Hypothalamus (tissue), 51 donors: ENCODE measurements around the gene ANHX.
"Not testable (repeated sequence)": the region's sequence is repeated elsewhere in the genome, so short reads cannot be mapped to it uniquely, and the experiment has no call there.

Experiments used
- DNase-seq, 51 donors: peaks; one replicate each; lab custom pipeline; 2025; lab: John Stamatoyannopoulos, UW

ANHX gene

GRCh38 chr12:133235401-133236112 is at the start of gene ANHX:
TSS of gene ANHX (minus strand) at chr12:133235877. CDS start at chr12:133234356, 1,521 bp downstream.
- no peak for DNase-seq

GRCh38 chr12:133264668-133265067 is 29.0 kb upstream of the ANHX start:
- not testable (repeated sequence) for DNase-seq

DNA sequence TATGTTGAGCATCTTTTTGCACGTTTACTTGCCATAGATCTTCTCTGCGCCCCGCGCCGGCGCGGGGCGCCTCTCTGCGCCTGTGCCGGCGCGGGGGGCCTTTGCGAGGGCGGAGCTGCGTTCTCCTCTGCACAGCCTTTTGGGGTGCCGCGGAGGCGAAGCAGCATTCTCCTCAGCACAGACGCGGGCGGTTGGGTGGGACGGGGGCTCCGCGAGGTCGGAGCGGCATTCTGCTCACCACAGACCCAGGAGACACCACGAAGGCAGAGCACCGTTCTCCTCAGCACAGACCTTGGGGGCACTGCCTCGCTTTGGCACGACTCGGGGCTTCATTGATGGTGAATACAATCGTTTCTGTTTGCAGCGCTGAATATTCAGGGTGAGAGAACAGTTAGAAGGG is 28.5 kb upstream of the ANHX start:
- no peak for DNase-seq

DNA sequence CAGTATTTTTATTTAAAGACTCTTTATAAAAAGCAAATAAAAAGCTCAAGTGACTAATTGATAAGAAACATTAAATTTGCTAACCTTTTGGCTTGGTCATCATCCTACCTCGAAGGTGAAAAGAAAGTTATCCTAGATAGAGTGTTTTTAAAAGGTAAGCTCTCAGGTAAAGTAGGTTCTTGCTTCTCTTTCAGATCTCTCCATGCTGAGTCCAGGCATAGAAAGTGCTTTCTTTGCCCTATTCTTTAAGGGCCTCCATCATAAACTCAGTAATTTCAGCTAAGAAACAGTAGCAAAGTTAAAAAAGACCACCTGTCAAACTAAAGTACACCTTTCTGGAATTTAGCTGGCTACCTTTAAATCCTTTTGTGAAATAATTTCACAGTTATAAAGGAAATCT is 20.6 kb upstream of the ANHX start:
- no peak for DNase-seq

GRCh38 chr12:133255833-133256232 is 20.2 kb upstream of the ANHX start:
- not testable (repeated sequence) for DNase-seq

GRCh38 chr12:133251732-133252131 is 16.1 kb upstream of the ANHX start:
- no peak for DNase-seq

- DNase-seq, result no peak
Measured at GRCh38 chr12:133236556-133236955, 879 bp upstream of the ANHX start.

DNA sequence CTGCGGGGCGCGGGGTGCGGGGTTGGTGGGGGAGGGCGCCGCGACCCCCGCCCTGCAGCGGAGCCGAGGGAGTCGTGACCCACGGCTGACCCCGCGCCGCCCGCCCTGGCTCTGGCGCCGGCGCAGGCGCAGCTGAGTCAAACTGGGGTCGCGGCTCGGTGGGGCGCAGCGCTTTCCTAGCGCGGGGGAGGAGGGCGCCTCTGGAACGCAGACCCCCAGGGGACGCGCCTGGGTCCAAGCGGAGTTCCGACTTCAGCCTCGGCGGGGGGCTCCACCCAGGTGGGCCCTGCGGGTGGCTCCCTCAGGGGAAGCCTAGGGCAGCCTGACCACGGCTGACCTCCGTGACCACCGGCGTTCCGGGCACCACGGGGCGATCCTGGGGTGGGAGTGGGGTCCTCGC is 467 bp upstream of the ANHX start:
- no peak for DNase-seq

DNA sequence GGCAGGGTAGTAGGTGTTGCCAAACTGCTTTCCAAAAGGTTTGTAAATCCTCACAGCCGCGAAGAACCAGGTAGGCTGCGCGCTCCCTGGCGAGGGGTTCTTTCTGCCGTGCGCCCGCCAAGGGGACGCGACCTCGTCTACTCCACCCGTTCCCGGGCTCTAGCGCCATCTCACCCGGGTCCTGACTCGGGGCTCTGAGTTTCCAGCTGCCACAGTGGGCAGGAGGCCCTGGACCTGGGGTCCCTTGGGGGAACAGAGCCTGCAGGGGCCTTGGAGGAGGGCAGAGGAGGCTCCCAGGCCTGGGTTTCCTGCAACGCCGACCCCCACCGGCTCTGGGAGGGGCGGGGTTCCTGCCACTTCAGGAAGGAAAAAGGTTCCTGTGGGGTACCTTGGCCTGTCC is 706 bp downstream of the ANHX start:
- DNase-seq, result no peak

GRCh38 chr12:133233993-133234564 is 1.6 kb downstream of the ANHX start:
- no peak for DNase-seq

DNA sequence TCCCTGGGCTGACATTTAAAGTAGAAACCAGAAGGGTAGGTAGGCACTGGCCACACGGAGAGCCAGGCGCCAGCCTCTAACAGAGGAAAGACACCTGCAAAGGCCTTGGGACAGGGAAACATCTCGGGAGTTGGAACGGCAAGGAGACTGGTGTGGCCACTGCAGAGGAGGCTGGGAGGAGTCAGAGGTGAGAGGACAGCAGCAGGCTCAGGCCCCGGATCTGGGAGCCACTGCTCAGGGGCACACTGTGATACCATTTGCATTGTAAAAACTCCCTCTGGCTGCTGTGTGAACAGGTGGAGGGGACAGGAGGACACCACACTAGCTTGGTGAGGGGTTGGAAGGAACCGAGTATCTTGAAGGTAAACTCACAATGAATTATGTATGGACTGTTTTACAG is 2.7 kb downstream of the ANHX start:
- no peak for DNase-seq

DNA sequence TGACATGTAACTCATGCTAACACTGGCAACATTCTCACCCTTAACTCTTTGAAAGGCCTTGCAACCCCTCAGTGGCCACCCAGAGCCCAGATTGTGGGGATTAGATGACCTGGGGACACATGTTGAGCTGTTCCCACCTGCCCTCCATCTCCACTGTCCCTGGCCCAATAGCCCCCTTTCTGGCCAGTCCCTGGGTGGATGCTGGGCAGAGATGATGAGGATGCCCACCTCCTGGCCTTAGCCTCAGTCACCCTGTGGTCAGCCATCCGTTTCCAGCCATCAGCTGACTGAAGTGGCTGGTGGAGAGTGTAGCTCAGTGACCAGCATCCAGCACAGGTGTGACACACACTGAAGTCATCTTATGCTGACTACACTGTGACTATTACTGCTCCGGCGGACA is 4.7 kb downstream of the ANHX start:
- no peak for DNase-seq

DNA sequence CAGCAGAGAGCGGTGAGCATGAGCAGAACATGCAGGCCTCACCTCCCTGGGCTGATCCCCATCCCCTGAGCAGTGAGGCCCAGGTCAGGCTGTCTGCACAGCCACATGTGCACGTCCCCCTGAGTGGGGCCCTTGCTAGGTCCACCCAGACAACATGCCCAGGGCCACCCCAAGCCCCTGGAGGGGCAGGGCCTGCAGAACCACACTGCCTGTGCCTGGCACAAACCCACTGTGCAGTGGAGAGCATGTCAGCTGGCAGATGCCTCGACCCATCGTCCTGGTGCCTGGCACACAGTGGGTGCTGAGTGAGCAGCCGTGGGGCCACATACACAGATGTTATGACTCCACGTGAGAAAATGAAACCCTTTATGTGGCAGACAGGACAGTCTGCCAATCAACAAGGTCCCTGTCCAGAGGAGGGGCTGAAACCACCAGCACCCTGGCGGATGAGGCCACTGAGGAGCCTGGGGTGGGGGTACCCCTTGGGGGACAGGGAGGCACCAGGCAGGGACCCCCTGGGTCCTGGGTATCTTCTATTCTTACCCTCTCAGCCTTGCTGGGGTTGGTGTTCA is 8.3 kb downstream of the ANHX start:
- DNase-seq, result no peak

- DNase-seq, result no peak
Measured at GRCh38 chr12:133226690-133227089, 9.0 kb downstream of the ANHX start.

DNA sequence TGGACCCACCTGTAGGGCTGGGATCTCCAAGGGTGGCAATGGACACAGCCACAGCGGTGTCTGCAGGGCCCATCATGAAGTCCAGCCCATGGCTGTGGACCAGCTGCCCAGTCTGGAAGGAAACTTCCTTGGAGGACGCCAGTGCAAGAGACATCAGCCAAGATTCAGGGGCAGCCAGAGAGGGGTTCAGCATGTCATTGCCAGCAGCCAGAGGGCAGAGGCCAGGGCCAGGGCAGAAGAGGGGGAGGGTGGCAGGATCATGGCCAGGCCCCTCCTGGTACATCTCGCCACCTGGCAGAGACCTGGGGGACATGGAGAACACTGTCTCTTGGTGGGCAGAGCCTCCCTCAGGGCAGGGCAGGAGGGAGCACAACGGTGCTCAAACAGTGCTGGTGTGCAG is 10.2 kb downstream of the ANHX start:
- no peak for DNase-seq

DNA sequence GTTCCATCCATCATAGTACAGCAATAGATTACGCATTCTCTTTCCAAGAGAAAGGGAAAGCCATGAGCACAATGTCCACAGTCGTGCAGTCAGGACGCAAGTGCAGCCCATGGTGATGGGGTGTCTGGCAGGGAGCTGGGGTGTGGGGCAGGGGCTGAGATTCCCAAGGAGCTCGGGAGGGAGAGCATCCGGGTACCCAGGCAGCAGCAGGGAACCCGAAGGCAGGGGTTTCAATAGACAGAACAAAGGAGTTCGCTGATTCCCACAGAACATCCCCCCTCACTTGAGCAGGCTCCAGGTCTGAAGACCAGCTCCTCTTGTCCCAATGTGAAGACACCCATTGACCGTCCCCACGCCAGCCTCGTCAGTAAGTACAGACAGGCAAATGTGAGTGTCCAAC is 13.5 kb downstream of the ANHX start:
- no peak for DNase-seq

DNA sequence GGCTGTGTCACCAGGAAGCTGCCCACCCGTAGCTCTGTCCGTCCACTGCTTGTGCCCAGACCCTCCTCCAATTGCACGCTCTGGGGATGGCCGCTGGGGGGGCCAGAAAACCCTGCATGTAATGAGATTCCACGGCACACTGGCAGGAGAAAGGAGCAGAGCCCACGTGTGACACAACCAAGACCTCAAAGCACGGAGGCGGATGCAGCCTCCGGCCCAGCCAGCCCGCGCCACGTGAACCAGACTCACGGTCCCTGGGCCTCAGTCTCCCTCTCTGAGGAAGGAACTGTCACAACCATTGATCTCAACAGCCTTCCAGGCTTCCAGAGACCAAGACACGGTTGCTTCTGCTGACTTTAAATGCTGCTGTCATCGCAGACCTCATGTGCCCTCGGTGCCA is 14.4 kb downstream of the ANHX start:
- DNase-seq, result no peak

DNA sequence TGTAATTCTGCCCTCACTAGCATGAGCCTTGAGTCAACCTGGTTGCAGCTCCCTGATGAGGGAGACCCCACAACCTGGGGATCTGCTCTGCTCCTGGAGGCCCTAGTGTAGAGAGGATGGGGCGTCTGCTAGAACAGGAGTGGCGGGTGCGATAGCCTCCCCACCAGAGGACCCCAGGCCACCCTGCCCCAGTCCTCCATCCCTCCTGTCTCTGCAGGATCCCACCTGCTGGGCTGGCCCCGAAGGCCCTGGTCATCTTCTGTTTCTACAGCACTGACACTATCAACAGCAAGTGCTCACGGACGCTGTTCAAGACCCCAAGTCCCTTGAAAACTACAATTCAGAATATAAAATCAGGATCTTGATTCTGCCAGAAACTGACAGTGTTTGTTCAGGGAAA is 15.2 kb downstream of the ANHX start:
- DNase-seq, result no peak

- DNase-seq, result no peak
Measured at GRCh38 chr12:133217219-133217618, 18.5 kb downstream of the ANHX start.

- DNase-seq, result no peak
Measured at GRCh38 chr12:133215724-133216123, 20.0 kb downstream of the ANHX start.

GRCh38 chr12:133206390-133206789 is 29.3 kb downstream of the ANHX start:
- no peak for DNase-seq

GRCh38 chr12:133204264-133204603 is 31.4 kb downstream of the ANHX start:
- DNase-seq, result no peak
